GM12873 (cell line): Measurements from ENCODE around the gene RDX.

Experiments used
- TF ChIP-seq, protein P1 (sequence below): IDR thresholded peaks from 2 replicates; pipeline ENCODE4 v1.5.1; 2012; ENCODE audit warnings: low read depth, mild to moderate bottlenecking, moderate library complexity, low read length, control low read depth; ENCODE audit not compliant: insufficient read depth; ENCODE audit errors: missing control alignments

RDX gene

DNA sequence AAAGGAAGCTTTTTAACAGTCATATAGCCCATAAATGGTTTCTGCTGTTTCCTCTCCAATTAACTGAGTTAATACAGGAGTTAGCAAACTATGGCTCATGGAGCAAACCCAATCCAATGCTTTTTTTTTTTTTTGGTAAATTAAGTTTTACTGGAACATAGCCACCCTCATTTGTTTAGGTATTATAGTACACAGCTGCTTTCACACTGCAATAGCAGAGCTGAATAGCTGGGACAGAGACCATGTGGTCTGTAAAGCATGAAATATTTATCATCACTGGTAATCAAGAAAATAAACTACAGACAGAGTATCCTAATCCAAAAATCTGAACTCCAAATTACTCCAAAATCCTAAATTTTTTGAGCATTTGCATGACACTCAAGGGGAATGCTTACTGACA lies 53.7 kb downstream of the RDX start:
- TF ChIP-seq, protein P1, sequence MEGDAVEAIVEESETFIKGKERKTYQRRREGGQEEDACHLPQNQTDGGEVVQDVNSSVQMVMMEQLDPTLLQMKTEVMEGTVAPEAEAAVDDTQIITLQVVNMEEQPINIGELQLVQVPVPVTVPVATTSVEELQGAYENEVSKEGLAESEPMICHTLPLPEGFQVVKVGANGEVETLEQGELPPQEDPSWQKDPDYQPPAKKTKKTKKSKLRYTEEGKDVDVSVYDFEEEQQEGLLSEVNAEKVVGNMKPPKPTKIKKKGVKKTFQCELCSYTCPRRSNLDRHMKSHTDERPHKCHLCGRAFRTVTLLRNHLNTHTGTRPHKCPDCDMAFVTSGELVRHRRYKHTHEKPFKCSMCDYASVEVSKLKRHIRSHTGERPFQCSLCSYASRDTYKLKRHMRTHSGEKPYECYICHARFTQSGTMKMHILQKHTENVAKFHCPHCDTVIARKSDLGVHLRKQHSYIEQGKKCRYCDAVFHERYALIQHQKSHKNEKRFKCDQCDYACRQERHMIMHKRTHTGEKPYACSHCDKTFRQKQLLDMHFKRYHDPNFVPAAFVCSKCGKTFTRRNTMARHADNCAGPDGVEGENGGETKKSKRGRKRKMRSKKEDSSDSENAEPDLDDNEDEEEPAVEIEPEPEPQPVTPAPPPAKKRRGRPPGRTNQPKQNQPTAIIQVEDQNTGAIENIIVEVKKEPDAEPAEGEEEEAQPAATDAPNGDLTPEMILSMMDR: no peak

DNA sequence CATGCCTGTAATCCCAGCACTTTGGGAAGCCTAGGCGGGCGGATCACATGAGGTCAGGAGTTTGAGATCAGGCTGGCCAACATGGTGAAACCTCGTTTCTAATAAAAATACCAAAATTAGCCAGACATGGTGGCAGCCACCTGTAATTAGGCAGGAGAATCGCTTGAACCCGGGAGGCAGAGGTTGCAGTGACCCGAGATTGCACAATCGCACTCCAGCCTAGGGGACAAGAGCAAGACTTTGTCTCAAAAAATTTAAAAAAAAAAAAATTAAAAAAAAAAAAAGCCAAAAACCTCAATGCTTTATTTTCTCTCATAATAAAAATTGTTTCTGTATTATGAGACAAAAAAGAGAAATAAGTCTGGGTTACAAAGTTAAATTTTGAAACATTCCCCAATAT lies 54.2 kb downstream of the RDX start:
- TF ChIP-seq, protein P1: no peak

DNA sequence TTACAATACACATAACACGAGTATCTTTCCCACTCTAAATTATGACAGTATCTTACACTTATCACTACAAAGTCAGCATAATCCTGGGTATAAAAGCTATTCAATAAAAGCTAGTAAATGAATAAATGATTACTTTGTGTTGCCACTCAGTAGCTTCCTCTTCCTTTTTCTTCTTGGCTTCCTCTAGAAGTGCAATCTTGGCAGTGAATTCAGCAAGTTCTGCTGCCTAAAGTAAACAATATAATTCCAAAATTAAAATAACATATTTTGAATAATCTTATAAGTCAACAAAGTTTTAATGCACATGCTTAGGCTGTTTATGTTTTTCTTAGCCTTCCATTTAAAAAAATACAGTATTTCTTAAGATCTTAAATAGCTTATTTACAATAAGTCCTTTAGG lies 60.4 kb downstream of the RDX start:
- TF ChIP-seq, protein P1: no peak

DNA sequence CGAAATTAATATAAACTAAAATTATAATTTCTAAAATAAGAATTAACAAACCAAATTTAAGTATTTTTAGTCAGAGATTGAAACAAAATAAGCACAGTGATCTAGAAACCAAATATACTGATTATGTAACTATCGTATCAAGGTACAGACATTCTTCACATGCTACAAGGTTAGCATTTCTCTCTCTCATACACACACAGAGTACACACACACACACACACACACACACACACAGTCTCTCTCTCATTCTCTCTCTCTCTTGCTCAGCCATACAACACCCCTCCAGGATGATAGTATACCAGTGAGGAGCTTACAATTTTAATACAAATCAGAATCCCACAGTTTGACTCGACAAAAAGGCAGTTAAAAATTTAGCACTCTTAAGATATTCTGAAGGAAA lies 66.0 kb downstream of the RDX start:
- TF ChIP-seq, protein P1: no peak

DNA sequence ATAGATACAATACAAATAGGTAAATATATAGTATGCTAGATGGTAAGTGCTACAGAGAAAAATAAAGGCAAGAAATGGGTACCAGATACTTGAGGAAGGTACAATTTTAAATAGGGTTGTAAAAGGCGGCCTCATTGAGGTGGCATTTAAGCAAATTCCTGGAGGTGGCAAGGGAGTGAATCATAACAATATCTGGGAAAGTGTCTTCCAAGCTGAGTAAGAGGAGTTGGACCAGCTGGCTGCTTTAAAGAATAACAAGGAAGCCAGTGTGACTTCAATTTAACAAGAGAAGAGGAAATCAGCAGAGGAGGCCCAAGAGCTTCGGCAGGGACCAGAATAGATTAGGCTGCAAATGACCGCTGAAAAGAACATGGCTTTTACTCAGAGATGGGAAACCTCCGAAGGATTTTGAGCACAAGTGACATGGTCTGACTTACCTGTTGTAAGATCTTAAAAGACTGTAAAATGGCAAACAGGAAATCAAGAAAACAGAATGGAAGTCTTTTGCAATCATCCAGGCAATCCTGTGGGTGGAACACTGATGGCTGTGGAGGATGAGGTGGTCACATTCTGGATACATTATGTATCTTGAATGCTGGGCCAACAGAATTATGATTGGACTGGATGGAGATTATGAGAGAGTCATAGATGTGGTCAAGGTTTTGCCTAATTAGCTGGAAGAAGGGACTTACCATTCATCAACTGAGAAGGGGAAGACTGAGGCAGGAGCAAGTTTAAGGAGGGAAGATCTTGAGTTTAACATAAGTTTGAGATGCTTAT lies 77.2 kb downstream of the RDX start:
- TF ChIP-seq, protein P1: no peak

DNA sequence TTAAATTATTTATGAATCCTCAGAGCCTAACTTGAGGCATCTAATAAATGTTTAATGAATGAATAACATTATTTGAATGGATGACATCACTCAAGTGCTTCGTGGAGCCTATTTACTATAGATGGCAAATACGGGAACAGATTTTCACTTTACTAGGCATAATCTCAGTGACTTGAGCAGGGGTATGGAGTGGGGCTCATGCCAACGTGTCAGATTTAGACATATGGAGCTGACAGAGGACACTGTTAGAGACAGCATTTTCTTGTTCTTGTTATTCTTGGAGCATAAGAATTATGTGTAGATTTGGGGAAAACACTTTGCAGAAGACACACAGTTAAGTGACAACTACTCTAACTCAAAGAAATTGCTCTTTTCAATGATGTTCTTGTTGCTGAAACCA lies 78.5 kb downstream of the RDX start:
- TF ChIP-seq, protein P1: no peak

DNA sequence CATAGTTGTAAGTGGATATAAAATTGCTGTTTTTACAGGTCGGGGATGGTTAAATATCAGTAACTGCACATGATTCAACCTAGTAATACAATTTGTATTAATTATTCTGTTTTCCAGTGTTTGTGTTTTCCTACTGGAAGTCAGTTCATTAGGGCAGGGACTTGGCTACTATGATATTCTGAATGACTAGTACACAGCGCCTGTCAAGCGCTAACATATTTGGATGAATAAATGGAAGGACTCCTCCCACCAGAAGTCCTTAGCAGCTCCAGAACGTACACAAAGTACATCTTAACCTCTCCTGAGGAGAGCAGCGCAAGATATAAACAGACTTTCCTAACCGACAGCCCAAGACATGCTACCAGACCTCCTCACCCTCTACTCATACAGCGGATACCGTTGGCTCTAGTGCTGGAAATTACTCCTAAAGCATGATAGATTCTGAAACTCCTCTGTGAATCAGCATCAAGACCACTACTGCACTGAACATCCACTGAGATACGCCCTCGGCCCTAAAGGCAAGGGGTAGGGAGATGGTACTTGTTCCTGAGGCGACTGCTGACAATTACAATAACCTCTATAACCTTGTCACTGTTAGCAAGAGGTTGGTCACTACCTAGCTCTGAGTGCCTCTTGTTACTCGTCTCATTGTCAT lies 79.1 kb downstream of the RDX start:
- TF ChIP-seq, protein P1: no peak
